Naive thymus-derived CD4-positive, alpha-beta T cell (primary cell): Measurements from ENCODE around the gene FAM83G. TPM values are rescaled to one million over a fixed set of nuclear protein-coding genes. Genes with fewer than 3 reads are reported as not detected.

Source experiments
- ATAC-seq: fragments of 150-1000 bp; cut with Tn5 transposase; 2 replicates; pipeline ENCODE4 v1.10.0; 2021; ENCODE audit warnings: mild to moderate bottlenecking, moderate library complexity
- CTCF ChIA-PET: fragments of 350-600 bp; sonication (Branson Sonifier 250); formaldehyde crosslinking; loops from one replicate; lab custom pipeline; 2021; ENCODE audit warnings: antibody characterized with exemption; lab: Charles Lee
- POLR2A ChIA-PET: fragments of 350-600 bp; sonication (Branson Sonifier 250); formaldehyde crosslinking; loops from one replicate; lab custom pipeline; 2021; ENCODE audit warnings: antibody characterized with exemption, inconsistent platforms; lab: Charles Lee
- DNase-seq, 9 donors: peaks; one replicate each; pipeline versions ENCODE4 v3.0.0 to v3.0.0-alpha.2; 2020 to 2022; ENCODE audit warnings: mixed read lengths in 1 of 9
- H3K27ac ChIP-seq: one replicate; pipeline ENCODE4 v1.7.0; 2013; ENCODE audit warnings: mild to moderate bottlenecking, low read depth, low read length, moderate library complexity
- H3K27me3 ChIP-seq, 2 donors: one replicate each; pipeline ENCODE4 v1.7.0; 2013; ENCODE audit warnings: low read length in 2 of 2, mild to moderate bottlenecking in 2 of 2, moderate library complexity in 2 of 2; ENCODE audit not compliant: control insufficient read depth in 2 of 2, insufficient read depth in 2 of 2
- H3K36me3 ChIP-seq, 3 experiments: 1 replicate in 2 of 3; 2 replicates in 1 of 3; pipeline ENCODE4 v1.7.0; 2013; ENCODE audit warnings: low read length in 3 of 3, mild to moderate bottlenecking in 3 of 3, moderate library complexity in 1 of 3; ENCODE audit not compliant: insufficient read depth in 3 of 3, control insufficient read depth in 2 of 3
- H3K4me1 ChIP-seq, 2 donors: one replicate each; pipeline ENCODE4 v1.7.0; 2013; ENCODE audit warnings: low read length in 2 of 2, mild to moderate bottlenecking in 2 of 2, moderate library complexity in 1 of 2; ENCODE audit not compliant: control insufficient read depth in 2 of 2, insufficient read depth in 2 of 2
- H3K4me3 ChIP-seq: 2 replicates; pipeline ENCODE4 v1.7.0; 2013; ENCODE audit warnings: mild to moderate bottlenecking, low read length
- H3K9me3 ChIP-seq, 3 experiments: 1 replicate in 2 of 3; 2 replicates in 1 of 3; pipeline ENCODE4 v1.7.0; 2013; ENCODE audit warnings: low read length in 3 of 3; ENCODE audit not compliant: control insufficient read depth in 2 of 3
- H3K27ac Mint-ChIP-seq, 9 donors: one replicate each; pipeline ENCODE4 v1.8.0; 2020 to 2022; ENCODE audit warnings: mixed read lengths in 9 of 9, mild to moderate bottlenecking in 8 of 9, moderate library complexity in 5 of 9, inconsistent platforms in 2 of 9
- H3K27me3 Mint-ChIP-seq, 5 donors: one replicate each; pipeline ENCODE4 v1.8.0; 2021 to 2022; ENCODE audit warnings: mixed read lengths in 5 of 5, mild to moderate bottlenecking in 1 of 5
- H3K36me3 Mint-ChIP-seq, 5 donors: one replicate each; pipeline ENCODE4 v1.8.0; 2020 to 2022; ENCODE audit warnings: mixed read lengths in 5 of 5, mild to moderate bottlenecking in 3 of 5, inconsistent platforms in 1 of 5
- H3K4me1 Mint-ChIP-seq, 7 donors: one replicate each; pipeline ENCODE4 v1.8.0; 2020 to 2022; ENCODE audit warnings: mixed read lengths in 7 of 7, mild to moderate bottlenecking in 3 of 7, inconsistent platforms in 1 of 7
- H3K4me3 Mint-ChIP-seq, 10 donors: one replicate each; pipeline ENCODE4 v1.8.0; 2020 to 2022; ENCODE audit warnings: mild to moderate bottlenecking in 10 of 10, mixed read lengths in 10 of 10, moderate library complexity in 6 of 10, inconsistent platforms in 2 of 10
- H3K9me3 Mint-ChIP-seq, 11 donors: one replicate each; pipeline ENCODE4 v1.8.0; 2020 to 2022; ENCODE audit warnings: mixed read lengths in 11 of 11, mild to moderate bottlenecking in 4 of 11, inconsistent platforms in 1 of 11, moderate library complexity in 1 of 11
- intact Hi-C, 2 donors: fragments of 100-400 bp; cut with micrococcal nuclease; formaldehyde crosslinking; loops; one replicate each; pipeline ENCODE4 v1.15.1; 2023
- polyA plus RNA-seq, 2 donors: library from polyadenylated mRNA; unstranded; fragments of 300-500 nt; fragmentation: Illumina TruSeq; gene quantifications; one replicate each; pipeline ENCODE4 v1.2.3, GENCODE V29; 2021
- total RNA-seq, 6 experiments: library from RNA in 5 of 6; stranded (reverse) in 5 of 6; gene quantifications; 1 replicate in 5 of 6; 2 replicates in 1 of 6; pipeline ENCODE4 v1.2.3 and lab custom pipeline; 2021 to 2026

FAM83G gene
- total and polyA plus RNA-seq, 7 experiments from 2014 or later: 1.6 to 9.1 (median 4.0) TPM

DNA sequence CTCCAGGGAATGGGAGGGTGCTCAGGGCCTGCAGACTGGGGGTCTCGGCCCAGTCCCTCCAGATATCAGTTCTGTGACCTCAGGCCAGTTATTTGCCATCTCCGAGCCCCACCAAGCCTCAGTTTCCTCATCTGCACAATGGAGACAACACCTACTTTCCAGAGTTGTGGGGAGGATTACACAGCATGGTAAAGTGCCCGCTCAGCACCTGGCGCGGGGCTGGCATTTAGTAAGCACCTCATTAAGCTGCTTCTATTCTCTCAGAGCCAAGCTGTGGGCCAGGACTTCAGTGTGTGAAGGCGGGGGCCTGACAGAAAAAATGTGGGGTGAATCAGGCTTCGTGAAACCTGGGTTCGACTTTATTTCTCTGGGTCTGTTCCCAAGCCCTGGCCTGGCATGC lies 5.2 kb downstream of the FAM83G start:
- no peak overlapping the region for H3K27ac ChIP-seq
- H3K4me1 ChIP-seq: peaks cover 19 to 24% of the 10 kb centered on the region in 2 donors
- H3K4me1 Mint-ChIP-seq: peaks cover 15 to 33% (median 25%) of the 10 kb centered on the region in 7 donors
- H3K9me3 Mint-ChIP-seq: peaks cover 0 to 16% (median 7%) of the 10 kb centered on the region in 11 donors
- H3K4me3 Mint-ChIP-seq: no peak overlapping the region
- H3K36me3 ChIP-seq: peaks cover 0 to 25% (median 0%) of the 10 kb centered on the region in 3 experiments
- no peak overlapping the region for H3K27ac Mint-ChIP-seq
- H3K27me3 Mint-ChIP-seq: no peaks in the 10 kb centered on the region
- H3K4me3 ChIP-seq: no peak overlapping the region
- DNase-seq: no peak
- H3K27me3 ChIP-seq: no peaks in the 10 kb centered on the region
- peaks cover 0 to 7% (median 0%) of the 10 kb centered on the region in 3 experiments for H3K9me3 ChIP-seq
- peaks cover 6 to 19% (median 15%) of the 10 kb centered on the region in 5 donors for H3K36me3 Mint-ChIP-seq
- no peak for ATAC-seq
- ChIA-PET POLR2A (no interaction called here), CTCF (no interaction called here)
- intact Hi-C loops: no loop called here

DNA sequence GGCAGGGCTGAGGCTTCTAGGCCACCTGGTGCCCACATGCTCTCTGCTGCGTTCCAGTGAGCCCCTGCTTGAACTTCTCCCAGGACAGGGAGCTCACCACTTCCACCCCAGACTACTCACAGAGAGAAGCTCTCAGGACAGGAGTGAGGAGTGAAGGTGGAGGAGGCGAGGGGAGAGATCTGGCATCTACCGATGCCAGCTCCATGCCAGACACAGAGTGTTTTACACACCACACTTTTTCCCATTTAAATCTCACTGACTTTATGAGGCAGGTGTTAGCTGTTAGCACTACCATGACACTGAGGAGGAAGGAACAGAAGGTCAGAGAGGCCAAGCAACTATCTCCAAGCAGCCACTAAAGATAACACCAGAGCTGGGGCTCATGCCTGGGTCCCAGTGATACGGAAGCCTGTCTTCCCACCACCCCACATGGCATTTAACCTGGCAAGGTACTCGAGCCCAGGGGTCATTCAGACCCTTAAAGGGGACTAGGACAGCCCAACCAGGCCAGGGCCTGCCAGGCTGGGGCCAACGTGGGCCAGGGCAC lies 6.8 kb downstream of the FAM83G start:
- Mint-ChIP-seq H3K27me3 (peaks cover 0 to 4% (median 0%) of the 10 kb centered on the region in 5 donors), H3K4me3 (no peak overlapping the region), H3K4me1 (peaks cover 28 to 39% (median 29%) of the 10 kb centered on the region in 7 donors), H3K9me3 (peaks cover 0 to 16% (median 7%) of the 10 kb centered on the region in 11 donors), H3K36me3 (peaks cover 6 to 23% (median 15%) of the 10 kb centered on the region in 5 donors), H3K27ac (peak overlapping the region in 1 of 9 donors; percentile 34)
- Histone ChIP-seq H3K4me1 (peaks cover 23 to 25% of the 10 kb centered on the region in 2 donors), H3K4me3 (no peak overlapping the region), H3K27me3 (no peaks in the 10 kb centered on the region), H3K27ac (no peak overlapping the region), H3K9me3 (peaks cover 0 to 7% (median 0%) of the 10 kb centered on the region in 3 experiments), H3K36me3 (peaks cover 0 to 25% (median 0%) of the 10 kb centered on the region in 3 experiments)
- DNase-seq (no peak), ATAC-seq (no peak)
- CTCF ChIA-PET: interaction anchor here (0.9 to 1.0 kb wide), 2 partner anchors 37 to 40 kb away, joined by 3 to 5 read pairs; no protein-coding TSS in a partner anchor
- intact Hi-C loops: no loop called here
- POLR2A ChIA-PET: no interaction called here

DNA sequence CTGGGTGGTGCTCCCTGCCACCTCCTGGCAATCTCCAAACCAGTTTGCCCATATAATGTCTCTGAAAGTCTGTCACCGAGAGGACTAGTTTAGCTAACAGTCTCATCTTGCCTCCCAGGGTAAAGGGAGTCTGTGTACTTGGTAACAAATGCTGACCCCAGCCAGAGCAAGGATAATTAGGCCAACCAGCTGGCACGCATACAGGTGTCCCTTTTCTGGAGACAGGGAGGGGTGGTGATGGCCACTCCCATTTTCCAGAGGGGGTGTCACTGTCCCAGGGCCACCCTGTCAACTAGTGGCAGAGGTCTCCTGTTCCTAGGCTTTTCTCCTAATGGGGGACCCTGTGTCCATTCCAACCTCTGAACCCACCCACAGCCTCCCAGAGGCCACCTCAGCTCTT lies 8.1 kb downstream of the FAM83G start:
- peaks cover 6 to 23% (median 15%) of the 10 kb centered on the region in 5 donors for H3K36me3 Mint-ChIP-seq
- H3K4me3 ChIP-seq: no peak overlapping the region
- no peak overlapping the region for H3K27ac Mint-ChIP-seq
- ChIA-PET POLR2A (interaction anchor here (0.7 to 1.1 kb wide), 2 partner anchors 28 to 123 kb away, joined by 3 to 4 read pairs; no protein-coding TSS in a partner anchor), CTCF (no interaction called here)
- H3K27ac ChIP-seq: no peak overlapping the region
- ATAC-seq: no peak
- no peak for DNase-seq
- peaks cover 0 to 4% (median 0%) of the 10 kb centered on the region in 5 donors for H3K27me3 Mint-ChIP-seq
- no peaks in the 10 kb centered on the region for H3K27me3 ChIP-seq
- intact Hi-C loops: no loop called here
- H3K4me1 ChIP-seq: peaks cover 15 to 24% of the 10 kb centered on the region in 2 donors
- peaks cover 17 to 29% (median 22%) of the 10 kb centered on the region in 7 donors for H3K4me1 Mint-ChIP-seq
- no peak overlapping the region for H3K4me3 Mint-ChIP-seq
- peaks cover 0 to 24% (median 0%) of the 10 kb centered on the region in 3 experiments for H3K36me3 ChIP-seq
- peaks cover 0 to 7% (median 0%) of the 10 kb centered on the region in 3 experiments for H3K9me3 ChIP-seq
- H3K9me3 Mint-ChIP-seq: peaks cover 0 to 16% (median 7%) of the 10 kb centered on the region in 11 donors

DNA sequence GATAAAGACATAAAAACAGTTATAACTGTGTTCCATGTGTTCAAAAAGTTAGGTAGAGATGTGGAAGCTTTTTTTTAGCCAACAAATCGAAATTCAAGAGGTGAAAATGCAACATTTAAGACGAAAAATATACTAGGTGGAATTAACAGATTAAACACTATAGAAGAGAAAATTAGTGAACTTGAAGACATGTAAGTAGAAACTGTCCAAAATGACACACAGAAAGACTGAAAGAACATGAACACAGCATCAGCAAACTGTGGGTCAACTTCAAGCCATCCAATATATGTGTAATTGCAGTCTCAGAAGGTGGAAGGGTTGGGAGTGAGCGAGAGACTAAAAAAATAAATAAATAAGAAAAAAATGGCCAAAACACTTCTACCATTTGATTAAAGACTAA lies 9.3 kb downstream of the FAM83G start:
- peaks cover 13 to 25% (median 18%) of the 10 kb centered on the region in 7 donors for H3K4me1 Mint-ChIP-seq
- peaks cover 0 to 4% (median 0%) of the 10 kb centered on the region in 5 donors for H3K27me3 Mint-ChIP-seq
- no peak for ATAC-seq
- Histone ChIP-seq H3K27ac (no peak overlapping the region), H3K9me3 (peaks cover 0 to 7% (median 0%) of the 10 kb centered on the region in 3 experiments), H3K4me3 (no peak overlapping the region), H3K27me3 (no peaks in the 10 kb centered on the region), H3K4me1 (peaks cover 13 to 24% of the 10 kb centered on the region in 2 donors), H3K36me3 (peaks cover 0 to 13% (median 0%) of the 10 kb centered on the region in 3 experiments)
- peaks cover 6 to 23% (median 15%) of the 10 kb centered on the region in 5 donors for H3K36me3 Mint-ChIP-seq
- ChIA-PET CTCF (interaction anchor here (1.2 kb wide), 1 partner anchor 34 kb away, joined by 3 read pairs; no protein-coding TSS in a partner anchor), POLR2A (no interaction called here)
- intact Hi-C loops: no loop called here
- H3K4me3 Mint-ChIP-seq: no peak overlapping the region
- H3K9me3 Mint-ChIP-seq: peaks cover 0 to 16% (median 7%) of the 10 kb centered on the region in 11 donors
- H3K27ac Mint-ChIP-seq: no peak overlapping the region
- DNase-seq: no peak

DNA sequence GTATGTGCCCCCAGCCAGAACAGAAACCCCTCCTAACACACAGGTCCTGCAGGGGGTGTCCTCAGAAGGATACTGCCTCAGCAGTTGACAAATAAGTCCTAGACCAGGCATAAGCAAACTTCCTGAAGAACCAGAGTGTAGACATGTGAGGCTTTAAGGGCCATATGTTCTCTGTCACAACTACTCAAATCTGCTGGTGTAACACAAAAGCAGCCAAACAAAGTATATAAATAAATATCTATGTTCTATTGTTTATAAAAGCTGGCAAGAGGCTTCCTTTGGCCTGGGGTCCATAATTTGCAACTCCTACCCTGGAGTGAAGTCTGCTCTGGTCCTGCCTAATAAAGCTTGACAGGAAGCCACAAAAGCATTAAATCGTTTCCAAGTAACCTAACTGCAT lies 9.9 kb downstream of the FAM83G start:
- ChIA-PET CTCF (interaction anchor here (1.2 kb wide), 1 partner anchor 33 kb away, joined by 3 read pairs; no protein-coding TSS in a partner anchor), POLR2A (interaction anchor here (0.6 kb wide), 1 partner anchor 10 kb away, joined by 3 read pairs; the partner anchor contains the start of gene FAM83G)
- Histone ChIP-seq H3K4me3 (no peak overlapping the region), H3K36me3 (peaks cover 0 to 11% (median 0%) of the 10 kb centered on the region in 3 experiments), H3K27ac (no peak overlapping the region), H3K27me3 (no peaks in the 10 kb centered on the region), H3K4me1 (peaks cover 13 to 24% of the 10 kb centered on the region in 2 donors), H3K9me3 (peaks cover 0 to 7% (median 0%) of the 10 kb centered on the region in 3 experiments)
- Mint-ChIP-seq H3K9me3 (peaks cover 0 to 16% (median 7%) of the 10 kb centered on the region in 11 donors), H3K27ac (no peak overlapping the region), H3K27me3 (peaks cover 0 to 4% (median 0%) of the 10 kb centered on the region in 5 donors), H3K4me1 (peaks cover 13 to 25% (median 21%) of the 10 kb centered on the region in 7 donors), H3K36me3 (peaks cover 6 to 23% (median 15%) of the 10 kb centered on the region in 5 donors), H3K4me3 (no peak overlapping the region)
- ATAC-seq (no peak), DNase-seq (no peak)
- intact Hi-C loops: no loop called here

DNA sequence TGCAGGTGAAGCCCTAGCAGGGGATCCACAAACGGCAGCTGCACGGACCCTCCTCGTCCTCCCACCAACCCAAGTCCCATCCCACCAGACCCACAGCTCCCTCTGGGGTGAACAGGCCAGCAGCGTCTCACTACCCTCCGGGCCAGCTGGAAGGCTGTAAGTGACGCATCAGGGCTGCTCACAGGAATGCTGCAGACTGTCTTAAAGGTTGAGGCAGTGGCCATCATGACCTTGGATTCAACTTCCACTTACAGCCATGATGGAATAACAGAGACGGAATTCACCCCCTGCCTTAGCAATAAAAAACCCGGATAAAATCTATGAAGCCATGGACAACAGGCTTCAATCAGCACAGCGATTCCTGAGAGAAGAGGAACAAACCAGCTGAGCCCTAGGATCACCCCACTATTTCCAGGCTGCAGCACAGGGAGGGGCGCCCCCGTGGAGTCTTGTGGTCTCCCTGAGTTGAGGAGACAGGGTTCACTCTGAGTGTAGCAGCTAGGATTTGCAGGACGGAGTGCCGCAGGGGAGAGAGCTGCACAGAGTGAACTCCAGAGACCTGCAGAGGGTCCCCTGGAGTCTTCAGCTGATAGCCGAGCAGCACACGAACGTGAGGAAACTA lies 10.5 kb downstream of the FAM83G start:
- no peaks in the 10 kb centered on the region for H3K27me3 ChIP-seq
- intact Hi-C loops: no loop called here
- ATAC-seq (no peak), DNase-seq (no peak)
- peaks cover 13 to 24% of the 10 kb centered on the region in 2 donors for H3K4me1 ChIP-seq
- H3K27ac ChIP-seq: no peak overlapping the region
- peaks cover 0 to 16% (median 7%) of the 10 kb centered on the region in 11 donors for H3K9me3 Mint-ChIP-seq
- H3K36me3 ChIP-seq: peaks cover 0 to 6% (median 0%) of the 10 kb centered on the region in 3 experiments
- peak overlapping the region in 1 of 10 donors; percentile 61 for H3K4me3 Mint-ChIP-seq
- H3K4me3 ChIP-seq: no peak overlapping the region
- POLR2A ChIA-PET: interaction anchor here (0.6 kb wide), 1 partner anchor 11 kb away, joined by 3 read pairs; the partner anchor contains the start of gene FAM83G
- peaks cover 0 to 7% (median 0%) of the 10 kb centered on the region in 3 experiments for H3K9me3 ChIP-seq
- peaks cover 6 to 23% (median 15%) of the 10 kb centered on the region in 5 donors for H3K36me3 Mint-ChIP-seq
- peaks cover 13 to 25% (median 21%) of the 10 kb centered on the region in 7 donors for H3K4me1 Mint-ChIP-seq
- peaks cover 0 to 4% (median 0%) of the 10 kb centered on the region in 5 donors for H3K27me3 Mint-ChIP-seq
- CTCF ChIA-PET: no interaction called here
- H3K27ac Mint-ChIP-seq: peak overlapping the region in 1 of 9 donors; percentile 19
